Measurements from ENCODE around the gene EEF1AKMT3.
"Not testable (repeated sequence)": the region's sequence is repeated elsewhere in the genome, so short reads cannot be mapped to it uniquely, and the experiment has no call there.

The EEF1AKMT3 gene

DNA sequence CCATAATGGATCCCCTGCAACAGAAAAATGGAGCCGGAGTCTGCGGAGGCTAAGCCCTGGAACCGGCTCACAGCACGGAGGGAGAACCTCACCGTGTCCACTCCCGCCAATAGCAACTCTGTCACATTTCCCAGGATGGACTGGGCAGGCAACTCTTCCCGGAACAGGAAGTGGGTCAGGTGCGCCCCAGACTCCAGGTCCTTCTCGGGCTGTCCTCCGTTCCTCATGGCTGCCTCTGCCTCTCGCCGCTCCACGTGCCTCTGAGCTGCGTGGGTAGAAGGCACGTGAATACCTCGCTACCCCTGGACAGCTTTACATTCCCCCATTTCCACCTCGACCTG lies 7.8 kb upstream of the EEF1AKMT3 start:
- DNase-seq: no peak

- no peak for DNase-seq
Observed at GRCh38 chr12:57765003-57765697, 7.3 kb upstream of the EEF1AKMT3 start.

DNA sequence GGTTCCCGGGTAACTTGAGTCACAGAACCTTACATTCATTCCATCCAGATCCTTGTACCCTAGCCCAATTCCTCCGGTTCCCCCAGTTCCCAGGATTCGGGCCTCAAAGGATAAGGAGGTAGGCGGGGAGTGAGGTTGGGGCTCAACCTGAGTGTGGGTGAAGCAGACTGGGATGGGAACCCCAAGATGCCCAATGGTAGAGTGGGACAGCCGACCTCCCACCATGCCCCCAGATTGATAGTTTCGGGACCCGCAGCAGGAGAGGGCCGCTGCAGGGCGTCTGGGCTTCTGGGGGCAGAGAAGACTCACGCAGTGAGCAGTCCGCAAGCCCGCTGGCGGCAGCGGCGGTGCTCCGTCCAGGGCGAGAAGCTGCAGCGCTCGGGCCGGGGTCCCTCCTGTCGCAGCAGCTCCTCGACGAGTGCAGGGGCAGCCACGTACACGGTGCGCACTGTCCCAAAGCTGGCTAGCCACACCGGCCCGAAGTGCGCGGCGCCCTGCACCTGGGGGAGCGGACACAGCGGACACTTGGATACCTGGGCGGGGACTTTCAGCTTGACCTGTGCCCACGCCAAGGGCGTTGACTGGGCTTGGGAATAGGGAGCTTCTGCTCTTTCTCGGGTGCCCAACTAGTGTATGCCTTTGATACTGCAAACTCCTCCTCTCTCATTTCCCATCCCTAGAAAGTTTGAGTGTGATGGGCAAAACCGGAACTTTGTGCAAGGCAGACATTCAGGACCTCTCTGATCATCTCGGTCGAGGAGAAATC lies 6.5 kb upstream of the EEF1AKMT3 start:
- no peak for DNase-seq

- no peak for DNase-seq
Observed at GRCh38 chr12:57766464-57767304, 5.7 kb upstream of the EEF1AKMT3 start, which contains the start of gene CYP27B1. Gene CYP27B1 (minus strand): TSS chr12:57767078. CDS start chr12:57767041, 37 bp downstream.

DNA sequence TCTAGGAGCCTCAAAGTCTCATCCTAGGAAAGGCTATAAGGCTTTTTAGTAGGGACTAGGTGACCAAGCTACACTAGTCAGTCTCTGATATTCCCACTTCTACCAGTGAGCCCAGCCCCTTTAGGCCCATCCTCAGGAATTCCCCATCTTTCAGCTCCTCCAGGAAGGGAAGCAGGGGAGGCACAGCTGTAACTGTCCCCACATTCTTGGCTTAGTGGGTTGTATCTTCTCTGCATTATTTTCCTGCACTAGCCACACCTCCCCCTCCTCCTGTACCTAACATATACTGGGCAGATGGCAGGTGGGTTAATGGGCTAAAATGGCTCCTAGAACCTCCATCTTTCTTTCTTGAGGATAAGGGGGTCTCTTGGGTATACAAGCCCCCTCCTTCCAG lies 5.1 kb upstream of the EEF1AKMT3 start:
- DNase-seq: no peak

- DNase-seq: no peak
Observed at GRCh38 chr12:57767876-57768275, 4.5 kb upstream of the EEF1AKMT3 start.

- no peak for DNase-seq
Observed at GRCh38 chr12:57769594-57769993, 2.8 kb upstream of the EEF1AKMT3 start.

GRCh38 chr12:57770734-57771133 lies 1.7 kb upstream of the EEF1AKMT3 start:
- DNase-seq: no peak

GRCh38 chr12:57771236-57771872 lies 1.1 kb upstream of the EEF1AKMT3 start:
- DNase-seq: peak in 26 of 58 donors; percentile 64 to 90 (median 79)

DNA sequence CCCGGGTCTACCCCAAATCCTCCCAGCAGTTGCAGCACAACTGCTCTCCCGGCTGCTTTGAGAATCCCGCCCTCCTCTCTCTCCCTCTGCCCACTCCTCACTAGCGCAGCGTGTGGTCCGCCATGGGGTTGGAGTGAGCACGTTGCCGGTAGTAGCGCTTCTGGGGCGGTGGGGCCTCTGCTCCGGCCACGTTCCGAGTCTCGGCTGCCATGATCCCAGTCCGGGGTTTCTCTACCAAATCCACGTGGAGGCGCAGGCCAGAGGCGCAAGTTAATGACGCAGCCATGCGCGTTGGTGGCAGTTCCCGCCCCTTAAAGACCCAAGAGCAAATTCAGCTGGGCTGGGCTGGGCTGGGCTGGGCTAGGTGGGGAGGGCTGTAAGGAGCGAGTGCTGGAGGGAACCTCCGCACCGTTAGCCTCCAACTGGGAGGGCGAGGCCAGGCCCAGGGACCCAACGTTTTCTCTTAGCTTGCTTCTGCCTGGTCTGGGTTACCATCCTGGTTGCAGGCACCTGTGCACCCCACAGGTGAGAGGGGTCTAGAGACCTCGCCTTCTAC lies 463 bp upstream of the EEF1AKMT3 start, which contains the start of gene METTL1:
TSS of gene METTL1 (minus strand) at position 233 of the 556 bp plus-strand sequence. CDS start at position 211, 22 bp downstream.
- peak; percentile 58 to 97 (median 92) for DNase-seq

GRCh38 chr12:57774634-57775033 lies 2.2 kb downstream of the EEF1AKMT3 start:
- DNase-seq: not testable (repeated sequence)

DNA sequence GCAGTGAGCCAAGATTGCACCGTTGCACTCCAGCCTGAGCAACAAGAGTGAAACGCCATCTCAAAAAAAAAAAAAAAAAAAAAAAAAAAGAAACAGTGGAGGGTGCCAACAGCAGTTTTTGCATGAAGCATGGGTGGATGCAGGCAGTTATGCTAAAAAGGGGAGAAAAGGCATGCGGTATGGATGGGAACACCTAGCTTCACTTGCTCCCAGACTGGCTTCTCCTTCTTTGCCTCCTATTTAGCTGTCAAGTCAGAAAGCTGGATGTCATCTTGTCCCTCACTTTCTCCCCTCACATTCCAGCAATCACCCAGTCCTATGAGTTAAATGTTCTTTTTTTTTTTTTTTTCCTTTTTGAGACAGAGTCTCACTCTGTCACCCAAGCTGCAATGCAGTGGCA lies 2.6 kb downstream of the EEF1AKMT3 start:
- no peak for DNase-seq

DNA sequence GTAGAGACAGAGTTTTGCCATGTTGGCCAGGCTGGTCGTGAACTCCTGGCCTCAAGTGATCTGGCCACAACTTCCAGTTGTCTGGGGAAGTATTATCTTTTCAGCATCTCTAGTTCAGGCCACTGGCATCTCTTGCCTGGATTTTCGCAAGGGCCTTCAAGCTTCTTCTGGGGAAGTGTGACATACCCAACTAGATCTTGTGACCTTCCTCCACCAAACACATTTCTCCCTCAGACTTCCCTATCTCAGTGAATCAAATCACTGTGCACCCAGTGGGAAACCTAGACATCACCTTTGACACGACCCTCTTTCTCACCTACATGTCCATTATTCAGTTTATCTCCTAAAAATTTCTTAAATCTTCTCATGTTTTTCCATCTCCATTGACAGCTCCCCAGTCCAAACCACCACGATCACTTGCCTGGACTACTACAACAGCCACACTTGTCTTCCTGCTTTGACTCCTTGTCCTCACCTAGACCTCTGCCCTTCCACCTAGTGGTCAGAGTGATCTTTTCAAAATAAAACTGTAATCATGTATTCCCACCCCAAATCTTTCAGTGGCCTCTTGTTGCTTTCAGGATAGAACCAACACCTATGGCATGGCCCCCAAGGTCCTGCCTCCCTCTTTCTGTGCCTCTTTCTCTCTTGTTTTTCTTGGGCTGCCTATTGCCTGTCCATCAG lies 3.3 kb downstream of the EEF1AKMT3 start:
- DNase-seq: no peak

DNA sequence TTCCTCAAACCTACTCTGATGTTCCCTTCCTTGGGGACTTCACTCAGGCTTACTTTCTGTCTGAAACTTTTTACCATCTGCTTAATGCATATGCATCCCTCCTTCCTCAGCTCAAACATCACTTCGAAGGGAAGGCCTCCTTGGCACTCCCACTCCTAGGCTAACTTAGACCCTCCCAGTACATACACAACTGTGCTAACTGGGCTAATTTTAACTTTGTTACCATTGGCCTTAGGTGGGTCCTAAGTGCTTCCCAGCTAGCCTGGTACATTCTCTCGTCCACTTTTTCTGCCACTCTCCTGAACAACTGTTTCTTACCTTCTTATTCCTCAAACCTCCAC lies 3.8 kb downstream of the EEF1AKMT3 start:
- no peak for DNase-seq

DNA sequence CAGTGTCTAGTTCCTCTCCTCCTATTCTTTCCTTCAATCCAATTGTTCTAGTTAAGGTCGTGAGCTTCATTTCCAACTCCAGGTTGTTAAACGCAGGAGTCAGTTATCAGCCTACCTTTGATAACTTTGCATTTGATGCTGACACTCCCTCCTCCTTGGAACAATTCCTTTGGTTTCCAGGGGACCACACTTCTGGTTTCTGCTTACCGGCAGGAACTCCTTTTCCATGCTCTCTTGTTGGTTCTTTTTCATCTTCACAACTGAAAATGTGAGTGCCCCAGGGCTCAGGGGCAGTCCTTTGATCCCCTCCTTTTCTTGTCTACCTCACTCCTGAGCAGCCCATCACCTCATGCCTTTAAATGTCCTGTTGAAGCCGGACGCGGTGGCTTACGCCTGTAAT lies 5.0 kb downstream of the EEF1AKMT3 start:
- DNase-seq: no peak

DNA sequence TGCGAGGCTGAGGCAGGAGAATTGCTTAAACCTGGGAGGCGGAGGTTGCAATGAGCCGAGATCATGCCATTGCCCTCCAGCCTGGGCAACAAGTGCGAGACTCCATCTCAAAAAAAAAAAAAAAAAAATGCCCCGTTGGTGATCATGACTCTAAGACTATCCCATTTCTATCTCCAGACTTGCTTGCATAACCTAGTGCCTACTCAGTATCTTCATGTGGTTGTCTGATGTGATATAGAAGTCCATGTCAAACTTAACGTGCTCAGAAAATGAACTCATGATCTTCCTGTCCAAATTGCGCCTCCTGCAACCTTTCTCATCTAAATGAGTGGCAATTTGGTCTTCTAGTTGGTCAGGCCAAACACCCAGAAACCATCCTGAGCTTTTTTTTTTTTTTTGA lies 5.5 kb downstream of the EEF1AKMT3 start:
- DNase-seq: no peak

- DNase-seq: no peak
Observed at GRCh38 chr12:57779736-57780135, 7.3 kb downstream of the EEF1AKMT3 start.

DNA sequence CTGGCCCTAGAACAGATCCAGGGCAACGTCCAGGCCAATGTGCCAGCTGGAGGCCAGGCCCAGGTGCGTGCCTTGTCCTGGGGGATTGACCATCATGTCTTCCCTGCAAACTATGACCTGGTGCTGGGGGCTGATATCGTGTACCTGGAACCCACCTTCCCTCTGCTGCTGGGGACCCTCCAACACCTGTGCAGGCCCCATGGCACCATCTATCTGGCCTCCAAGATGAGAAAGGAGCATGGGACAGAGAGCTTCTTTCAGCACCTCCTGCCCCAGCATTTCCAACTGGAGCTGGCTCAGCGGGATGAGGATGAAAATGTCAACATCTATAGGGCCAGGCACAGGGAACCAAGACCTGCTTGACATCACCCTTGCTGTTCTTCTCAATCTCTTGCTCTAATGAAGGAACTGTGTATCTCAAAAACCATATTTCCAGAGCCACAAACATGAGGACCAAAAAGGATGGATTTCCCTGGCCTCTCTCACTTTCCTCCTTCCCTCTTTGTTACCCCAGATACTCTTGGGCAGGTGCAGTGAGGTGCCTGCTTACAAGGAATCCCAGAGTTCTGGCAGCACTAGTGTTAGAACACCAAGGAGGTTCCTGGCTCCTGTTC lies 8.0 kb downstream of the EEF1AKMT3 start:
- DNase-seq: no peak

DNA sequence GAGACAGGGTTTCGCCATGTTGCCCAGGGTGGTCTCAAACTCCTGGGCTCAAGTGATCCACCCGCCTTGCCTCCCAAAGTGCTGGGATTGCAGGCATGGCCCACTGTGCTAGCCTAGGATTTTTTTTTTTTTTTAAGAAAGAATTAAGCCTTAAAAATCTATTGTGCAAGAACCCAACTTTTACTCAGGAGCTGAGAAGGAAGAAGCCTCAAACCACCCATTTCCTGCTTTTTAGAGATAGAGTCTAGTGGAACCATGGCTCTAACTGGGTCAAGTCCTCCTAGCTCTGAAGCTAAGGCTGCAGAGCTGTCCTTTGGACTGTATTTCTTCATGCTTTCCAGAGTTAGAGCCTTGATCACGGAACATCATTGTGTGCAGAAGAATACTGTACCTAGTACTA lies 8.8 kb downstream of the EEF1AKMT3 start:
- DNase-seq: no peak

DNA sequence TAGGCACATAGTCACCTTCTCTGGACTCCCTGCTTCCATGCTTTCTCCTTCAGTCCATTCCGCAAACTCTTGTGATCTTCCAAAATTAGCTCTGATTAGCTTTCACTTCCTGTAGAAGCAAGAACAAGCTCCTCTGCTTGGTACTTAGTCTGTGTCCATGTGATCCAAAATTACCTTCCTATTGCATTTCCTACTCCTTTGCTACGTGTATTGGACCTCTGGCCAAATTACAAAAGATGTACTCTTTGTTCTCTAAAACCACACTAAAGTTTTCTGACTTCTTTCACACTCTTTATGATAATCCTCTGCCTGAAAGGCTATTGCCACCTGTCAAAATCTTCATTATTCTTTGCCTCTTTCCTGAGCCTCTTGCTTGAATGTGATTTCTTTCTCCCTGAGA lies 9.4 kb downstream of the EEF1AKMT3 start:
- no peak for DNase-seq
